Measurements from ENCODE around the gene IL34.
A peak's percentile ranks its signal among the peaks of the same experiment; 100 is the strongest.
"Not testable (repeated sequence)": the region's sequence is repeated elsewhere in the genome, so short reads cannot be mapped to it uniquely, and the experiment has no call there.

The IL34 gene

DNA sequence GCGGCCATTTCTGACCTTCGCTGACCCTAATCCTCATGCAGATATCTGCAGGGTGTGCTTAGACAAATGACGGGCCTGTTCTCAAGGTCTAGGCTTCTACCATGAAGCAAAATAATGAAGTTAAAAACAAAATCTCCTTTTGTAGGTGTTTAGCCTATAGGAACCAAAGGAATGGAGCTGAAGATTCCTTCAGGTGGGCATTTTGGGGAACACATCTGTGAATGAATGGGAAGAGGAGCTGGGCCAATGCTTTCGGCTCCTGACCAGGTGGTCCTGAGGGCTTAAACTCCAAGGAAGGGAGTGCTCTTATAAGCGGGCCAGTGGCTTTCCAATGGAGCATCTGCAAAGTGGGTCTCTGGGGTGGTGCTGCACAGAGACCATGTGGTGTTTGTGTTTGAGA lies 14.1 kb upstream of the IL34 start:
- DNase-seq = no peak

- DNase-seq = not testable (repeated sequence)
Measured at GRCh38 chr16:70633617-70634016, 12.7 kb upstream of the IL34 start.

DNA sequence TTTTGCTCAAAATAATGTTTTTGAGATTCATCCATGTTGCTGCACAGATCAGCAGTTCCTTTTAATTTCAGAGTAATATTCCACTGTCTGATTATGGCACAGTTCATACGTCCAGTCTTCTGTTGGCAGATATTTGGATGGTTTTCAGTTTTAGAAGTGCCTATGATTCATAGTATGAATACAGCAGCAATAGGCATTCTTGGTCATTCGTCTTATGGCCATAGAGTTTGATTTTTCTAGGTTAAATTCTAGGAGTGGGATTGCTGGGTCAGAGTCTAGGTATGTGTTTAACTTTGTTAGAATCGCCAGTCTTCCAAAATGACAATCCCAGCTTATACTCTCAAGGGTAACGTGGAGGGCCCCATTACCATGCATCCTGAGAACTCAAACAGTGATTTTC lies 11.5 kb upstream of the IL34 start:
- DNase-seq = no peak

- no peak for DNase-seq
Measured at GRCh38 chr16:70635336-70636016, 10.9 kb upstream of the IL34 start.

- no peak for DNase-seq
Measured at GRCh38 chr16:70638814-70639792, 7.3 kb upstream of the IL34 start.

DNA sequence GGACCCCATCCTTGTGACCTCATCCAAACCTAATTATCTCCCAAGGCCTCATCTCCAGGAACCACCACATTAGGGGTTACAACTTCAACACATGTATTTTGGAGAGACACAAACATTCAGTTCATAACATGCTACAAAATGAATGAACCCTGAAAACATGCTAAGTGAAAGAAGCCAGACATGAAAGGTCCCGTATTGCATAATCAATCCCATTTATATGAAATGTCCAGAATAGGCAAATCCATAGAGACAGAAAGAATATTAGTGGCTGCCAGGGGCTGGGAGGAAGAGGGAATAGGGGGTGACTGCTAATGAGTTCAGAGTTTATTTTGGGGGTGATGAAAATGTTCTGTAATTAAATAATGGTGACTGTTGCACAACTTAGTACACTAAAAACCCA lies 3.7 kb upstream of the IL34 start:
- no peak for DNase-seq

- DNase-seq = not testable (repeated sequence)
Measured at GRCh38 chr16:70643264-70643663, 3.1 kb upstream of the IL34 start.

DNA sequence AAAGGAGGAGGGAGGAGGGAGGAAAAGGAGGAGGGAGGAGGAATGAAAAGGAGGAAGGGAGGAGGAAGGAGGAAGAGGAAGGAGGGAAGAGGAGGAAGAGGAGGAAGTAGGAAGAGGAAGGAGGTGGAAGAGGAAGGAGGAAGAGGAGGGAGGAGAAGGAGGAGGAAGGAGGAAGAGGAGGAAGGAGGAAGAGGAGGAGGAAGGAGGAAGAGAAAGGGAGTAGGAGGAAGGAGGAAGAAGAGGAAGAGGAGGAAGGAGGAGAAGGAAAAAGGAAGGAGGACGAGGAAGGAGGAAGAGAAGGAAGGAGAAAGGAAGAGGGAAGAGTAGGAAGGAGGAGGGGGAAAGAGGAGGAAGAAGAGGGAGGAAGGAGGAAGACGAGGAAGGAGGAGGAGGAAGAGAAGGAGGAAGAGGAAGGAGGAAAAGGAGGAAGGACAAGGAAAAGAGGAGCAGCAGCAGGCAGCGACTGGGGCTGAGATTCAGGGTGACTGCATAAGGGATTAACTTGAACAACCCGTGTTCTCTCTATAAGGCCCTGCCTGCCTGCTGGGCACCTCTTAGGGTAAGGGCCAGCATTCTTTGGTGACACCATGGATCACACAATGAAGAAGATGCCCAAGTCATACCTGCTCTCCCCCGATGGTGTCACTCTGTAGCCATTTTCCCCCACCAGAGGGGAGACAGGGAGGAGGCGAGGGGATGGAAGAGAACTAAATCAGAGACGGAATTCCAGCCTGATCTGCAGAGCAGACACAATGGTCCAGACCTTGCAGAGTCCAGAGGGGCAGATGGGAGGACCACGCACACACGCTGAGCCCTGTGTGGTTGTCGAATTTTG lies 1.4 kb upstream of the IL34 start:
- DNase-seq = no peak

GRCh38 chr16:70647441-70648359 lies 1.3 kb downstream of the IL34 start:
- no peak for DNase-seq

GRCh38 chr16:70648606-70649005 lies 2.2 kb downstream of the IL34 start:
- no peak for DNase-seq

GRCh38 chr16:70649300-70649699 lies 2.9 kb downstream of the IL34 start:
- no peak for DNase-seq

DNA sequence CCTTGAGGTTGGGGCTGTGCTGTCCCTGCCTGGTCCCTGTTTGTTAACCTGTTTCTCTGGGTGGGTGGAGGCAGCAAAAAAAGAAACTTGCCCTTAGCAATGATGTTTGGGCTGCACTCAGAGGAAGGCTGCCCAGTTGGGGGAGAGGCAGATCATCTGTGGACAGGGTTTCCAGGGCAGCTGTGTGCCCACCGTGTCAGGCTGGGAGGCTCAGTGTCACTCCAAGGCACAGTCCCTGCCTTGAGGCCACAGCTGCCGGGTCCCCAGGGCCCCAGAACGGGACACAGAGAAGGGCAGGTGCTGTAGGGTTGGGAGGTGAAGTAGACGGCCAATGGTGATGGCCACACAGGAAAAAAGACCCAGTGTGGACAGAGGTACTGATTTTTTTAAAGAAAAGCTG lies 3.9 kb downstream of the IL34 start:
- DNase-seq = no peak

DNA sequence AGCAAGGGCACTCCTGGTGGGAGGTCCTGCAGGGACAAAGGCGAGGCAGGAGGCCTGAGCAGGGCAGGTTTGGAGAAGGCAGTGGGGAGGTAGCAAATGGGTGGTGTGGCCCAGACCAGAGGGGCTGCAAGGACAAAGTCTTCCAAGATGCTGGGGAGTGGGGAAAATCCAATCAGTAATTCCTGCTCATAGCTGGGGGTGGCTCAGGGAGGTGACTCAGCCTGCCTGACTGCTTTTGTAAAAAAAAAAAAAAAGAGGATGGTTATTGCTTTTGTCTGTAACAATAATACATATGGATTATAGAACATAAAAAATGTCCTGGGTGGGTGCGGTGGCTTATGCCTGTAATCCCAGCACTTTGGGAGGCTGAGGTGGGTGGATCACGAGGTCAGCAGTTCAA lies 5.2 kb downstream of the IL34 start:
- no peak for DNase-seq

DNA sequence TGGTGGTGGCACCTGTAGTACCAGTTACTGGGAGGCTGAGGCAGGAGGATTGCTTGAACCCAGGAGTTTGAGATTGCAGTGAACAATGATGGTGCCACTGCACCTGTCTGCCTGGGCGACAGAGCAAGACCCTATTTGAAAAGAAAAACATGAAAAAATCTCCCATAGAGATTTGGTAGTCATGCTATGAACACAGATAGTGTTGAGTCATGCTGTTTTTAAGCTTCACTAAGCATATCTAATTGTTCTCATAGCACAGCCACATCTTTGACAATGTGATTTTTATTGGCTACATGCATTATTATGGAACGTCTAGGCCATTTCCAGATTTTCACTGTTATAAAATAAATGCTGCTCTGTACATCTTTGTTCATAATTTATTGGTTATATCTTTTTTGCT lies 6.0 kb downstream of the IL34 start:
- no peak for DNase-seq

DNA sequence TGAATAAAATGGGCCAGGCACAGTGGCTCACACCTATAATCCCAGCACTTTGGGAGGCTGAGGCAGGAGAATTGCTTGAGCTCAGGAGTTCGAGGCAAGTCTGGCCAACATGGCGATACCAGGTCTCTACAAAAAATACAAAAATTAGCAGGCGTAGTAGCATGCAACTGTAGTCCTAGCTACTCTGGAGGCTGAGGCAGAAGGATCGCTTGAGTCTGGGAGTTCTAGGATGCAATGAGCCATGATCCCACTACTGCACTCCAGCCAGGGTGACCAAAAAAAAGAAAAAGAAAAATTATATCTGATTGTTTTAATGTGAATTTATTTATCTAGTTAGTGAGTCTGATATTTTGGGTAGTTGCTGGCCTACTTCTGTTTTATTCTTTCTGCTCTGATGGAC lies 7.0 kb downstream of the IL34 start:
- DNase-seq = no peak

DNA sequence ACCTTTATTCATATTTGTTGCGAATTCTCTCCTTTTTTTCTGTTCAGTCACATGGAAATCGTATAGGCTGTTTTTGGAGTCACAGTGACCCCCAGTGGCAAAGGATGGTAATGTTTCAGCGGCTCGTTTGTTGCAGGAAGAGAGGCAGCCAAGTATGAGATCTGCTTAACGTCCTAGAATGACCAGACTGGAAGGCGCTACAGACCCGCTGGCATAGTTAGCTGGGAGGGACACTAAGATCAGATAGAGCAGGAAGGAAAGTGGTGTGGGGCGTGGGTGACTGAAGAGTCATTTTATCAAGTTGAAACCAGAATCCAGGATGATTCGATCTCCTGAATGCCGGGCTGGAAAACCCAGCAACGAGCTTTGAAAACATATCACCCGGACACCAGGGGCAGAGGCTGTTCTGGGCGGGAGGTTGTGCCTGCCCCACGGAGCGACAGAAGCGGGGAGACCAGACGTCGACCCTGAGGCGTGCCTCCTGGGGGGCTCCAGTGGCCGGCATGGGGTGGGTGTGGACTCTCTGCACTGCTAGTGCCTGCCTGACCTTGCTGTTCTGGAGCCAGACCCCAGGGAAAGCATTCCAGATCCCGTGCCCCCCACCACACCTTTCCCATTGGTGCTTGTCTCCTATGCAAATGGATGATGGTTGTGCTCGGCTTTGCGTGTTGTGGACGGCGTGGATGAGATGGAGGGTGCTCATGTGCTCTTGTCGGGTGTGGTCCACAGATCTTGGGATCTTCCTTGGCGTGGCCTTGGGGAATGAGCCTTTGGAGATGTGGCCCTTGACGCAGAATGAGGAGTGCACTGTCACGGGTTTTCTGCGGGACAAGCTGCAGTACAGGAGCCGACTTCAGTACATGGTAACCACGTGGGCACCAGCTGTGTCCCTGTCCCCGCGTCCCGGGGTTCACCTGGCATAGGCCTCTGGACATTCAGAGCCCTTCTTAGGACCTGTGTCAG lies 7.7 kb downstream of the IL34 start:
- peak; percentile 80 to 87 for DNase-seq

DNA sequence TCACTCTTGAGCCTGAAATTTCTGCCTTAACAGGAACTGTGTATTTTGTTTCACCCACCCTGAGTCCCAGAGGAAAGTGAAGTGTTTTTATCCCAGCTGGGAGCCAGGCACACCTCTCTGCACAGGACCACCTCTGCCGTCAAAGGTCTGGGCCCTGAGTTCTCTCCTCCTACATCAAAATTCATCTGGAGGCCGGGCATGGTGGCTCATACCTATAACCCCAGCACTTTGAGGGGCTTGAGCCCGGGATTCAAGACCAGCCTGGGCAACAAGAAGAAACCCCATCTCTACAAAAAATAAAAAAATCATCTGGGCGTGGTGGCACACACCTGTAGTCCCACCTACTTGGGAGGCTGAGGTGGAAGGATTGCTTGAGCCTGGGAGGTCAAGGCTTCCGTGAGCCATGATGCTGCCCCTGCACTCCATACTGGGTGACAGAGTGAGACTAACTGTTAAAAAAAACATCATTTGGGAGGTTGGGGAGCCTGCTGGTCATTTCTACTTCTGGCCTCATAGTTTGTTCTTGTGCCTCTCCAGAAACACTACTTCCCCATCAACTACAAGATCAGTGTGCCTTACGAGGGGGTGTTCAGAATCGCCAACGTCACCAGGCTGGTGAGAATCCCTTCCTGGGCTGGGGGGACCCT lies 9.8 kb downstream of the IL34 start:
- DNase-seq = no peak

DNA sequence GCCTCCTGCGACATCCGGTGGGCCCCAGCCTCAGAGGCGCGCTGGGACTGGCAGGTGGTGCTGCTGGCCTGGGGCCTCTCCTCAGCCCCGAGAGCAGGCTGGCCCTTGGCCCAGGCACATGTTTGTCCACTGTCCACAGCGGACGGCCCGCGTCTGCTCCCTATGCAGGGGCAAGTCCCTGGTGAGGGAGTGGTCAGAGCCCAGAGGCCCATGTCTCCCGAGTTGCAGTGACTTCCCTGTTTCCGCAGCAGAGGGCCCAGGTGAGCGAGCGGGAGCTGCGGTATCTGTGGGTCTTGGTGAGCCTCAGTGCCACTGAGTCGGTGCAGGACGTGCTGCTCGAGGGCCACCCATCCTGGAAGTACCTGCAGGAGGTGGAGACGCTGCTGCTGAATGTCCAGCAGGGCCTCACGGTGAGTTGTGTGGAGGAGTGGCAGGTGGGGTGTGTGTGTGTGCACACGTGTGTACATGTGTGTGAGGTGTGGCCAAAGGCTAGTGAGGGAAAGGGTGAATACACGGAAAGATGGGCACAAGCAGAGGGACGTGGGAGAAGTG lies 10.4 kb downstream of the IL34 start:
- no peak for DNase-seq

GRCh38 chr16:70657956-70658355 lies 11.6 kb downstream of the IL34 start:
- no peak for DNase-seq

DNA sequence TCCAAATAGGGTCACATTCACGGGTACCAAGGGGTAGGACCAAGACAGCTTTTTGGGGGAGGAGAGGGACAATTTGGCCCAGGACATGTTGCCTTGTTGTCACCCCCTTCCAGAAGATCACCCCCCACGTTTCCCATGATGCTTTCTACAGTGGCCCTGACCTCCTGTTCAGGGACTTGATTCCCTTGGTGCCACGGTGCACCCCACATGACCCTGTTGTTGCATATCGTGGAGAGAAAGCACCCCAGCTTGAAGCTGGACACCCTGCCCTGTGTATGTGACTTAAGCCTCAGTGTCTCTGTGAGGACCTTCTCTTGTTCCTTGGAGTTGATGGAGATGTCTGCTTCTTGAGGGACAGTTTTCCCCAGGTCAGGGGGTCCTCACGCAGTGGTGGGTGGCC lies 12.6 kb downstream of the IL34 start:
- no peak for DNase-seq
